ENCODE measurements around the gene HNRNPUL2.
"Not testable (repeated sequence)": the region's sequence is repeated elsewhere in the genome, so short reads cannot be mapped to it uniquely, and the experiment has no call there.

Gene HNRNPUL2

DNA sequence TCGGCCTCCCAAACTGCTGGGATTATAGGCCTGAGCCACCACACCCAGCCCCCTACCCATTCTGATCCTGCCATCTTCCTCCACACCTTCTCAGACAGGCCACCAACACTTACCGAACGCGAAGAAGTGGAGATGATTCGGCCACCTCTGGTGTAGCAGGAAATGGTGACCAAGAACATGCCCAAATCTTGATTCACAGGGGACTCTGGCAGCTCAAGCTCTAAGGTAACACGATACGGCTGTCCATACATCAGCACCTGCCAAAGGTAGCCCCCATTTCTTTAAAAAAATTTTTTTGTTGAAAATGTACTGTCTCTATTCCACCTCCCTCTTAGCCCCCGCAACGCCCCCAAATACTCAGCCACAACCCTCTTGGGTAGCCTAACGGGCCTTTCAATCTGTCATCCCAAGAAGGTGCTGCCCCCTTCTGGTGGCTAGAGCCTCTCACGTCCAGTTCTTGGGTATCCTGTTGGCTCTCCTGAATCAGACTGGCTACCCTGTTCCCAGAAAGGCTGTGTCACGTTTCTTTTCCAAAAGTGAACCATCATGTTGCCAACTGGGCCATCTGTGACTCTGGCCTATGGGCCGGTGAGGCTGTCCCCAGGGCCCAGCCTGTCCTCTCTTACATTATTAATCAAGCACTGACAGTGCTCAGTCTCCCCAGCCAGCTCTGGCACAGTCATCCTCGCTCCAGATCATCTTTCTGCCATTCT lies 32.6 kb downstream of the HNRNPUL2 start:
- DNase-seq = peak; percentile 81

DNA sequence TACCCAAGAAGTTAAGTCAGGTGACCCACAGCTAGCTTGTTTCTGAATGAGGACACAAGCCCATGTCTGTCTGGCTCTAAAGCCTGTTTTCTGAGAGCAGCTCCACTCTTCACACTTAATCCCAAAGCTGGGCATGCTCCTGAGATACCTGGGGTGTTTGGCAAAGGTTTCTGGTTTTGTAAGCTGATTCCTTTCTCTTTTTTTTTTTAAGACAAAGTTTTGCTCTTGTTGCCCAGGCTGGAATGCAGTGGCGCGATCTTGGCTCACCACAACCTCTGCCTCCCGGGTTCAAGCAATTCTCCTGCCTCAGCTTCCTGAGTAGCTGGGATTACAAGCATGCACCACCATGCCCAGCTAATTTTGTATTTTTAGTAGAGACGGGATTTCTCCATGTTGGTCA lies 33.6 kb downstream of the HNRNPUL2 start:
- DNase-seq = not testable (repeated sequence)

DNA sequence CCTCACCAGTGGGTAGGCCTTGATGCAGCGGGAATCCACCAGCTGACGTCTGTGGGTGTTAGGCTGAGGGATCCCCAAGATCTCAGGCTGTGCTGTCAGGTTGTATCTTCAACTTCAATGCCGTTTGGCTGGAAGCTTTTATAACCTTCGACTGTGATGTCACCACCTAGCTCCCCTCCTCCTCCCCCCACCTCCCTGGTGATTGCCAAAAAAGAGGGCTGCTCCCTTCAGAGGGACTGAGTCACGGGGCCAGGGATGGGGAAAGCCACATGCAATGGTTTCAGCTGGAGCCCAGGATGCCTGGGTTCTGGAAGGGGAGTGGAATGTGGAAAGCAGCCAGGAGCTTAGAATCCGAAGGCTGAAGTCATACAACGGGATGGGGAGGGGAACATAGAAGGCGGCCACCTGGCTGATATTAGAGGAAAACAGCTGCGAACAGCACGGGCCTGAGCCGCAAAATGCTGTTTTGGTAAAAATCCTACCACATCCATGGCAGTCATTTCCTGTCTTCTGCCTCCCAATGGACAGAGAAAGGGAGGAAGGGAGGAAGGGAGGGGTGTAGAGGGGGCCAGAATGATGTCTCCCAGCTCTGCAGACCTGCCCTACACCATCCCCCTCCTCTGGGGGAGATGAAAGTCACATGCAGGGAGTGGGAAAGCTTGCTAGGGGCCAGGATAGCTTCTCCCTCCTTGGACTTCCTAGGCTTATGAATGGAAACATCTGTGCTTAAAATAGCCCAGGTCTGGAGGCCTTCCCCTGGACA lies 37.7 kb downstream of the HNRNPUL2 start, which contains the start of gene LRRN4CL:
TSS of gene LRRN4CL (minus strand) at position 110 of the 763 bp plus-strand sequence. CDS start 1,022 bp downstream, outside the sequence.
- no peak for DNase-seq

DNA sequence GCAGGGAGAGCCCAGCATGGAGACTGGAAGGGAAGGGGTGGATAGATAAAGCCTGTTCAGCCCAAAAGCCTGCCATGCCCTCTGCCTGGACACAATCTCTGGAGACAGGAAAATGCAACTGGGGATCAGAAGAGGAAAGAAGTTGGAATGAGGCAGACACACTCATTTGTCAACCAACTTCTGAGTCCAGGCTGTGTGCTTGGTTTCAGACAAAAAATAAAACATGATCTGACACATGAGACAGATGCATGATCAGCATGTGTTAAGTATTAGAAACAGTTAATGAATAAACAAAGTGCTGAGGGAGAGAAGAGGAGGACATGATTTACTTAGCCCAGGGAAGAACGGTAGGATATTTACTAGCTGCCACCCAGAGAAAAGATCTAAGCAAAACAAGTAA lies 38.8 kb downstream of the HNRNPUL2 start:
- no peak for DNase-seq

DNA sequence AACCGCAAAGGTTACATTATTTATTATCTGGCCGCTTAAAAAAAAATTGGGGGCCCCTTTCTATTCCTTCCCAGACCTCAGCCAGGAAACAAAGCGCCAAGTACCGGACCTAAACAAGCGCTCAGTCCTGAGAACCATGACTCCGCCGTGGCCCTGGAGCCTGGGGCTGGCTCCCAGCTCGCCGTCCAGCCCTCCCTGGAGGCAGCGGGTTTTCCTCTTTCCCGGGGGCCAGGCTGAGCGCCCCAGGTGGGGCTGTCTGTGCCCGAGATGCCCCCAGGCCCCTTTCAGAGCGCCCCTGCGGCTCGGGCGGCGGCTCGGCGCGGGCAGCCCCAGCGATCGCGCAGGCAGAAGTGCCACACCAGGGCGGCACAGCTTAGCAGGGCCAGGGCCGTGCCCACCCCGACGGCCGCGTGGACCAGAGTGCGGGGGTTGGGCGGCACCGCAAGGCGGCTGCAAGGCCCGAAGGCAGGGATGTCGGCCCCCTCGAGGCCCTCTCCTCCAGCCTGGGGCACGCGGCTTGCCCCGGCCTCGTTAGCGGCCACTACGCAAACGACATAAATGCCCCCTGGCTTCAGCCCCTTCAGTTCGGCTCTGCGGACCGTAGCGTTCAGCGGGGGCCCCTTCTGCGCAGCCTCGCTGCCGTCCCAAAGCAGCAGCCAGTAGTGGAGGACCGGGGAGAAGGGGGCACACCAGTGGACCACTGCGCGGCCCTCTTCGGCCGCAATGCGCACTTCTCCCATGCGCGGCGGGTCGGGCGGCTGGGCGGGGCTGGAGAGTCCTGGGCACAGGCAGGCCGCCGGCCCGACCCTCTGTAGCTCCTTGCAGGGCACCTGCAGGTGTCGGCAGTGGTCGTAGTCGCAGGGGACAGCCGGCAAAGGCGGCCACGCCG lies 39.5 kb downstream of the HNRNPUL2 start:
- DNase-seq = no peak

DNA sequence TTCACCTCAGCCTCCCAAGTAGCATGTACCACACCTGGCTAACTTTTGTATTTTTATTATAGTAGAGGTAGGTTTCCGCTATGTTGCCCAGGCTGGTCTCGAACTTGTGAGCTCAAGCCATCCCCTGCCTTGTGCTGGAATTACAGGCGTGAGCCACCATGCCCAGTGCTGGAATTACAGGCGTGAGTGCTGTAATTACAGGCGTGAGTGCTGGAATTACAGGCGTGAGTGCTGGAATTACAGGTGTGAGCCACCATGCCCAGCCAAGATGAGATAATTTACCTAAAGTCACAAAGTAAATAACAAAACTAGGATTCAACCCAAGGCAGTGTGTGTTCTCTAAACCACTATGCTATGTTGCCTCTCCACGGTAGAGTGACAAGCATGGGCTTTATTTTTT lies 44.7 kb downstream of the HNRNPUL2 start:
- no peak for DNase-seq

DNA sequence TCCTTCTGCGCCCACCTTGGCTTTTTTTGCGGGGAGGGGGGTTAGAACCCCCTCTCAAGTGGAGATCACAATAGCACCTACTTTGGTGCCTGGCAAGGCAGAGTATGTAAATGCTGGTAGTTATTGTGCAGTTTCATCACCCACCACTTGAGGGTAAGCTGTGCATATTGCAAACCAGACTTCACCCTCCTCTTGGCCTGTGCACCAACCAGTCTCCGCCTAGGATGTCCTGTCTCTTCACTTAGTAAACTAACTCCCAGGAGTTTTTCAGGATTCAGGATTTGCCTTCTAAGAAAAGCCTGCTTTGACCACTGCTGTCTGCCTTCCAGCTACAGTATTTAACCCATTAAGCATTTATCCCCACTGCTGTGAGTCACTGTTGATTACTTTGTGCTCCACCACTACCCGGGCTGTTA lies 46.4 kb downstream of the HNRNPUL2 start:
- peak; percentile 88 for DNase-seq

DNA sequence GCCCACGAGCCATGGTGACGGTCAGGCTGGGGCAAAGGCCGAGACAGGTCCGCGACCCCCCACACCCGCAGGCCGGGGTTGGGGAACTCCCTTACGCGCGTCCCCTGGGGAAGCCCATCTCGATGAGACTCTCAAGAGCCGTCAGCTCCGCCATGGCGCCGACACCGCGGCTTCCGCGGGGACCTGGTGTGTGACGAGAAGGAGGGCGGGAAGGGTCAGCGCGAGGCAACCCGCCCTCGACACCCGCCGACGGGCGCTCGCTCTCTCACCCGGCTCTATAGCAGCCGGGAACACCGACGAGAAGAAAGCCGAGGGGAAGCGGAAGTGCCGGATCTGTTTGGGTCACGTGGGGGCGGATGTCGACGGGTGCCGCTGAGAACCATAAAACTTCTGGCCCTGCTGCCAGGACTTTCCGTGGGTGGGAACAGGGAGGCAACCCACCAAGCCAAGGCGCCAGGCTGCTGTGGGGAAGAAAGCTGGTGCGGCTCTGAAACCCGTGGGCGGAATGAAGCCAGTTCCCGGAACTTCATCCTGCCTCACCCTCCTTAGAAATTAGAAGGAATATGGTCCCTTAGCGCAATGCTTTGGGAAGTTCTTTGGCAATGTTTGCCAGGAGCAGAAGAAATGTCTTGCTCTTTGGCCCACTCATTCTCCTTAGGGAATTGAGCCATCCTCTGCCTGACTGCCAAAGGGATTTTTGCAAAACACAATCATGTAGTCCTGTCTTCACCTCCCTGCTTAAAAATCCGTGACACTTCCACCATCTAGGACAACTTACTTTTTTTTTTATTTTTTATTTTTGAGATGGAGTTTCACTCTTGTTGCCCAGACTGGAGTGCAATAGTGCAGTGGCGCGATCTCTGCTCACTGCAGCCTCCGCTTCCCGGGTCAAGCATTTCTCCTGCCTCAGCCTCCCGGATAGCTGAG lies 48.2 kb downstream of the HNRNPUL2 start, which contains the start of gene UBXN1:
TSS of gene UBXN1 (minus strand) at position 304 of the 927 bp plus-strand sequence. CDS start at position 154, 150 bp downstream.
- DNase-seq = peak; percentile 93

DNA sequence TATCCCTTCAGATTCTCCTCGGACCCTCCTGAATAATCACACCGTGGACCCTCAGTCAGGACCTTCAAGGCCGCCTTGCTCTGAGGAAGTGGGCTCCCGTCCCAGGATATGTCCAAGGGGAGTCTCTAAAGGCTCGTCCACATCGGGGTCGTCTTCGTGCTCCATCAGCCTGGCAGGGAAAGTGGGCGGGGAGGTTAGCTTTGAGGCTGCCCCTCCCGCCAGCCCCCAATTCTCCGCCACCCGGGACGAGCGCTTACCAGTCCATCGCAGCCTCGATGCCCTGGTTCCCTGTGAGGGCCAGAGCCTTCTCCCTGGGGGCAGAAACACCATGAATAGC lies 48.9 kb downstream of the HNRNPUL2 start:
- no peak for DNase-seq

DNA sequence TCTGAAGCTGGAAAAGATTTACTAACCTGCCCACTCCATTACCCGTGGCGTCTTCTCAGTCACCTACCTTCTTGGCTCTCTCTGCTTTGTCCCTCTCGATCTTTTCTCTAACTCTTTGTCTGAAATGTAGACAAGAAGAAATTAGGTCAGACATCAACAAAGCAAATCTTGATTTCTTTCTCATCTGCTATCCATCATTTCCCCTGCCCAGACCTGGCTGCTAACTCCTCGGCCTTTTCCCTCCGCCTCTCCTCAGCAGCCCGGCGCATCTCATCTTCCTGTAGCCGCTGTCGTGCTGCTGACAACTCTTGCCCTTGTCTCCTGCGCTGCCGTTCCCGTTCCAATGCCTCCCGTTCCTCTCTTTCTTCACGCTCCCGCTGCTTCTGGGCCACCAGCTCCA lies 49.5 kb downstream of the HNRNPUL2 start:
- DNase-seq = no peak

DNA sequence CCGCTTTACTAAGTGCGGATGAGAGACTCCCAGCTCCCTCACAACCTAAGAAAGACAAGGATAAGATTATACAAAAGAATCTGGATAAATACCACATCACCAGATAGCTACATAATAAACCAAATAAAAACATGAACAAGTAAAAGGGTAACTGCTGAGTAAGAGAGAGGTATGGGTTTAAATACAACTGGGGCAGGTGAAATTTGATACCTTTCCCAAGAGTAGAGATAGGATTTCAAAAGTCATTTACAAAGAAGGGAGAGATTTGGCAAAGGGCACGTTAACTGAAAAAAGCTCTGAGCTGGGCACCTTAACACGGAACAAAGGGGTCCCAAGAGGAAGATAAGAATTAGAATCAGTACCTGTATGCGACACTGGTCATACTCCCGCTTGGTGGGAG lies 50.1 kb downstream of the HNRNPUL2 start:
- DNase-seq = no peak

DNA sequence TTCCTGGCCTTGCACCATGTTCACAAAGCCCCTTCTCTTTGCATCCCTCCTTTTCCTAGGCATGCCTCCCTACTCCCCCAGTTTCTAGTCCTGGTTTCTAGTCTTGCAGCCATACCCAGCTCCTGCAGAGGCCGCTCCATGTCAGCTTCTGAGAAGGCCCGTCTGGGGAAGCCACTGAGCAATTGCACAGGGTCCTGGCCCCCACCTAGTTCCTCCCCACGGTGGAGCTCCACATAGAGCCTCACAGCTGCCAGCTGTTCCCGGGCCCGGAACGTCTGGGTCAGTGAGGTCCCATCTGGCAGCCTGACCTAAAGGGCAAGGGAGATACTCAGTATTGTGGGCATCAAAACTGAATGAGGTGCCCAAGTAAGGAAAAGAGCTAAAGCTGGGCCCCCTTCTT lies 50.6 kb downstream of the HNRNPUL2 start:
- no peak for DNase-seq

DNA sequence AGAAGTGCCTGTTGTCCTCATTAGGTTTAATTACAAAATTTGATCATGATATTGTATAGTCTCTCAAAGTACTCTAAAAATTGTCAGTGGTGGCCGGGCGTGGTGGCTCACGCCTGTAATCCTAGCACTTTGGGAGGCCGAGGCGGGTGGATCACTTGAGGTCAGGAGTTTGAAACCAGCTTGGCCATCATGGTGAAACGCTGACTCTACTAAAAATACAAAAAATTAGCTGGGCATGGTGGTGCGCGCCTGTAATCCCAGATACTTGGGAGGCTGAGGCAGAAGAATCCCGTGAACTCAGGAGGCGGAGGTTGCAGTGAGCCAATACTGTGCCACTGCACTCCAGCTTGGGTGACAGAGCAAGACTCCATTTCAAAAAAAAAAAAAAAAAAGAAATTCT lies 51.8 kb downstream of the HNRNPUL2 start:
- not testable (repeated sequence) for DNase-seq

DNA sequence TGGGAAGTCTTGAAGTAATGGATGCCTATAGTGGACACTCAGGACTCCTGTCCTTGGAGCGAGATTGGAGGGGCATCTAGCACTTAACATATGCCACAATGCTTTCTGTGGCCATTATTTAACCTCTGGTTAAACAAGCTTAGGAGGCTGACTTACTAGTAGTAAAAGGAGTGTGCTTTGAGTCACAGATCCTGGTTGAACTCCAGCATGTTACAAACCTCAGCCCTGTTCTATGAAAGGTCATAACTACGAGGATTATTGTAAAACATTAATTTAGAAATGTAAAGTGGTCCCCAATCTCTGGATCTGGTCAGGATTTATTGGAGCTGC lies 54.1 kb downstream of the HNRNPUL2 start:
- DNase-seq = no peak

DNA sequence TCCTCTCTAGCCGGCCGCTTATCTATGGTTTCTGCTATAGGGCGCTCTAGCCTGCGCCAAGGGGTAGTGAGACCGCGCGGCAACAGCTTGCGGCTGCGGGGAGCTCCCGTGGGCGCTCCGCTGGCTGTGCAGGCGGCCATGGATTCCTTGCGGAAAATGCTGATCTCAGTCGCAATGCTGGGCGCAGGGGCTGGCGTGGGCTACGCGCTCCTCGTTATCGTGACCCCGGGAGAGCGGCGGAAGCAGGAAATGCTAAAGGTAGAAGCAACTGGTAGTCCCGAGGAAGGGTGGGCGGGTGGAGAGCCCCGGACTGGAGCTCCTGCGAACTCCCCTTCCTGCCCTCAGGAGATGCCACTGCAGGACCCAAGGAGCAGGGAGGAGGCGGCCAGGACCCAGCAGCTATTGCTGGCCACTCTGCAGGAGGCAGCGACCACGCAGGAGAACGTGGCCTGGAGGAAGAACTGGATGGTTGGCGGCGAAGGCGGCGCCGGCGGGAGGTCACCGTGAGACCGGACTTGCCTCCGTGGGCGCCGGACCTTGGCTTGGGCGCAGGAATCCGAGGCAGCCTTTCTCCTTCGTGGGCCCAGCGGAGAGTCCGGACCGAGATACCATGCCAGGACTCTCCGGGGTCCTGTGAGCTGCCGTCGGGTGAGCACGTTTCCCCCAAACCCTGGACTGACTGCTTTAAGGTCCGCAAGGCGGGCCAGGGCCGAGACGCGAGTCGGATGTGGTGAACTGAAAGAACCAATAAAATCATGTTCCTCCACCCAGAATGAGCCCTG lies 55.5 kb downstream of the HNRNPUL2 start, which contains the start of the genes LBHD1 and UQCC3:
TSS of gene LBHD1 (minus strand) at position 660 of the 782 bp plus-strand sequence. CDS start 2,236 bp downstream, outside the sequence.
TSS of gene UQCC3 (plus strand) at position 66 of the 782 bp plus-strand sequence. CDS start at position 139, 73 bp downstream.
- peak; percentile 92 for DNase-seq

DNA sequence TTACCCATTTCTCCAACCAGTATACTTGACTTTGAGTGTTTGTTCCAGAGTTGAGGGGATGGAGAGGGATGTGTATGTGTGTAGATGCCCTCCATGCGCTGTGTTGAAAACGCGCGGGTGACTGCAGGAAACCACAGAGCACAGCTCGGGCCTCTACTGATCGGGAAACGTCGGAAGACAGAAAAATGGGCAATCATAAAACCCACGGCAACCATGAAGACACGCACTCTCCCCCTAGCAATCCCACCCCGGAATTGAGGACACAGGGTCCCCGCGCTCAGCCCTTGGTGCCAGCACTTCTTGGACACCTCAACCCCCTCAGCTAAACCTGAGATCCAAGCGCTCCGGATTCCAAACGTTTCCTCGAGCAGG lies 56.0 kb downstream of the HNRNPUL2 start:
- DNase-seq = no peak

DNA sequence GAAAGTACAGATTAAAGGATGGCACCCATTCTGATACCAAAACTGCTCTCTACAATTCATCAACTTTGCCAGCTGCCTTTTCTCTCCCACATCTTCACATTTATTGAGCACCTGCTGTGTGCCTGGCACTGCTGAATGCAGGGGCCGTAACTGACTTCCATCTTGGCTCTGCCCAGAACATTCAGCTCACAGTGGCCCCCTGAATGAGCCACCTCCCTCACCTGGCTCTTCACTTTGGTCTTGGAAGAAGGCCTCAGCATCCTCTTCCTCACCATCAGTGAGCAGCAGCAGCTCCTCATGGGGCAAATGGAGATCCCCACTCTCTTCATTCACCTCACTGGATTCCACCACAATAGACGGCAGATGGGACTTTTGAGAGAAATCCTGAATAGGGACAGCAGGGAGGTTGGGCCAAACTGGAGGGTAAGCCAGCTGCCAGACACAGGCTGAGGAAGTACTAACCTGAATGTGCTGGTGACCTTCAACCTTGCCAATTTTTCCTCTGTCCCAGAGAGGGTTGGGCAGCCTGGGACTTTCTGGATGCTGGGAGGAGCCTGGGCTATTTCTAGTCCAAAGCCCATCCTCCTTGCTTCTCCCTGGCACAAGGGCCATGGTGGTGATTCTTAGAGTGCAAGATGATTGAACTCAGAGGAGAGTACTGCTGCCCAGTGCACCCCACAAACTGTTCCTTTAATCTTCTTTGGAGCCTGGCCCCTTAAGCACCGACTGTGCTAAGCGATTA lies 57.7 kb downstream of the HNRNPUL2 start:
- DNase-seq = peak; percentile 31

DNA sequence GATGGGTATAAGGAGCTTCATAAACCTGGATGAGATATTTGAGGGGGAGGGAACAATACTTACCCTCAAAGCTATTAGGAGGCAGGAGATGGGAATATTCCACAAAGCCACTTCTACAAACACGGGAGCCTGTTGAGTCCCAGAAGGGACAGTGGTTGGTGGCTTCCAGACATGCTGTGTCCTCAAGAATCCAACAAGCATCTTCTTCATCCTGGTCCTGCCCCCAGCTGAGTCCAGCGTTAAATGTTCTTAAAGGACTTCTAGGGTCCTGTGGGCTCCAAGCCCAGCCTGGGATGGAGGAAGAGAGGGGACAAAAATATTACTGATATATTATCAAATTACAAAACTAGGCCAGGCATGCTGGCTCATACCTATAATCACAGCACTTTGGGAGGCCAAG lies 59.8 kb downstream of the HNRNPUL2 start:
- DNase-seq = no peak

DNA sequence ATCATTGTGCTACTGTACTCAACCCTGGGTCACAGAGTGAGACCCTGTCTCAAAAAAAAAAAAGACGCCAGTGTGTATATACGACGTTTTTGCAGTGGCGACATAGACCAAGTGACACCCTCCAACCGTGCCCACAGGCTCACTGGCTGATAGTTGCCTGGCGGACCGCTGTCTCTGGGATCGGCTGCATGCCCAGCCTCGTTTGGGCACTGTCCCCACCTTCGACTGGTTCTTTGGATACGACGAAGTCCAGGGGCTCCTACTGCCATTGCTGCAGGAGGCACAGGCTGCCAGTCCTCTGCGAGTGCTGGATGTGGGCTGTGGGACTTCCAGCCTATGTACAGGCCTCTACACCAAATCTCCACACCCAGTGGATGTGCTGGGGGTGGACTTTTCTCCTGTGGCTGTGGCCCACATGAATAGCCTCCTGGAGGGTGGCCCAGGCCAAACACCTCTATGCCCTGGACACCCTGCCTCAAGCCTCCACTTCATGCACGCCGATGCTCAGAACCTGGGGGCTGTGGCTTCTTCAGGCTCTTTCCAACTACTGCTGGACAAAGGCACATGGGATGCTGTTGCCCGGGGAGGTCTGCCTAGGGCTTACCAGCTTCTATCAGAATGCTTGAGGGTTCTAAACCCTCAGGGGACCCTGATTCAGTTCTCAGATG lies 60.9 kb downstream of the HNRNPUL2 start:
- DNase-seq = peak; percentile 54

Measured in OCI-M1 (cell line).